Renal cortex interstitium (tissue), 11 donors: ENCODE results near the gene SPATA31D3. TPM values are rescaled to one million over a fixed set of nuclear protein-coding genes. Genes with fewer than 3 reads are reported as not detected.
"Not testable (repeated sequence)": the region's sequence is repeated elsewhere in the genome, so short reads cannot be mapped to it uniquely, and the experiment has no call there.

Experiments
- DNase-seq, 11 donors: peaks; one replicate each; pipeline ENCODE4 v3.0.0-alpha.2; 2013; ENCODE audit warnings: low read depth in 9 of 11, low spot score in 4 of 11; ENCODE audit errors: extremely low read depth in 1 of 11
- polyA plus RNA-seq, 3 donors: library from polyadenylated mRNA; unstranded; fragments of 120-200 nt; gene quantifications; one replicate each; pipeline ENCODE4 v1.2.1, GENCODE V29; 2013; ENCODE audit not compliant: insufficient read length in 3 of 3

SPATA31D3 gene
- polyA plus RNA-seq, 3 donors = not detected

GRCh38 chr9:81969971-81970370 is 26.7 kb downstream of the SPATA31D3 start:
- DNase-seq = no peak

- DNase-seq = no peak
Observed at GRCh38 chr9:81971727-81972126, 28.4 kb downstream of the SPATA31D3 start.

- DNase-seq = no peak
Observed at GRCh38 chr9:81974764-81975163, 31.5 kb downstream of the SPATA31D3 start.

GRCh38 chr9:81976351-81976750 is 33.1 kb downstream of the SPATA31D3 start:
- DNase-seq = no peak

- DNase-seq = no peak
Observed at GRCh38 chr9:81979196-81979595, 35.9 kb downstream of the SPATA31D3 start.

GRCh38 chr9:81980568-81980967 is 37.3 kb downstream of the SPATA31D3 start:
- no peak for DNase-seq

- DNase-seq = no peak
Observed at GRCh38 chr9:81981883-81982282, 38.6 kb downstream of the SPATA31D3 start.

- DNase-seq = no peak
Observed at GRCh38 chr9:81984928-81985327, 41.6 kb downstream of the SPATA31D3 start.

- DNase-seq = no peak
Observed at GRCh38 chr9:81986051-81986450, 42.8 kb downstream of the SPATA31D3 start.

- not testable (repeated sequence) for DNase-seq
Observed at GRCh38 chr9:81988472-81988871, 45.2 kb downstream of the SPATA31D3 start, which contains the start of gene SPATA31D1. TSS of gene SPATA31D1 (plus strand) at chr9:81988772. CDS start at chr9:81988819, 47 bp downstream.

GRCh38 chr9:81989700-81990099 is 46.4 kb downstream of the SPATA31D3 start:
- DNase-seq = no peak

GRCh38 chr9:81993656-81994055 is 50.4 kb downstream of the SPATA31D3 start:
- no peak for DNase-seq

Other genes starting within 250 kb of the SPATA31D3 start
- not detected for gene SPATA31D4, start 15.1 kb upstream of the SPATA31D3 start, polyA plus RNA-seq
- not detected for gene SPATA31D1, start 45.3 kb downstream of the SPATA31D3 start, polyA plus RNA-seq